ENCODE data around the gene UXS1. TPM values are rescaled to one million over a fixed set of nuclear protein-coding genes. Genes with fewer than 3 reads are reported as not detected.

Gene UXS1
- polyA plus RNA-seq, 1 donor = 73.5 TPM

GRCh38 chr2:106161938-106162820, 31.9 kb downstream of the UXS1 start:
- DNase-seq = no peak

- no peak for DNase-seq
These were observed 32.8 kb downstream of the UXS1 start for GRCh38 chr2:106161341-106161740.

DNA sequence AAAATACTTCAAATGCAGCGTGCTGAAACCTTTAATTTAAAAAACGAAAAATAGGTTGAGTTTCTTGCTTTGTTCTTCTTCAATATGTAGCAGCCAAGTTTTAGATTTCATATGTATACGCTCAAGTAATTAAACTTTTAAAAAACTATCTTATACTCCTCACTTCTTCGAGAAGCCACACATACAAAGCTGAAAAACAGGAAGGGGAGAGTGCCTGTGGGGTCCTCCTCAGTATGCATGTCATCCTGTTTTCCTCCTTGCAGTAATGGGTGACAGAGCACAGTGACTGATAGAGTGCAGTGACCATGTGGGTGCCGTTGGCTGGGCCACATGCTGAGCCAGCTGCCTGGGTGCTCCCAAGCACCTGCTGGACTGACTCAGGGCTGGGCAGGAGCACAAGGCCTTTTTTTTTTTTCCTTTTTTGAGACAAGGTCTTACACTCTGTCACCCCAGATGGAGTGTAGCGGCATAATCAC, 33.3 kb downstream of the UXS1 start:
- no peak for DNase-seq

DNA sequence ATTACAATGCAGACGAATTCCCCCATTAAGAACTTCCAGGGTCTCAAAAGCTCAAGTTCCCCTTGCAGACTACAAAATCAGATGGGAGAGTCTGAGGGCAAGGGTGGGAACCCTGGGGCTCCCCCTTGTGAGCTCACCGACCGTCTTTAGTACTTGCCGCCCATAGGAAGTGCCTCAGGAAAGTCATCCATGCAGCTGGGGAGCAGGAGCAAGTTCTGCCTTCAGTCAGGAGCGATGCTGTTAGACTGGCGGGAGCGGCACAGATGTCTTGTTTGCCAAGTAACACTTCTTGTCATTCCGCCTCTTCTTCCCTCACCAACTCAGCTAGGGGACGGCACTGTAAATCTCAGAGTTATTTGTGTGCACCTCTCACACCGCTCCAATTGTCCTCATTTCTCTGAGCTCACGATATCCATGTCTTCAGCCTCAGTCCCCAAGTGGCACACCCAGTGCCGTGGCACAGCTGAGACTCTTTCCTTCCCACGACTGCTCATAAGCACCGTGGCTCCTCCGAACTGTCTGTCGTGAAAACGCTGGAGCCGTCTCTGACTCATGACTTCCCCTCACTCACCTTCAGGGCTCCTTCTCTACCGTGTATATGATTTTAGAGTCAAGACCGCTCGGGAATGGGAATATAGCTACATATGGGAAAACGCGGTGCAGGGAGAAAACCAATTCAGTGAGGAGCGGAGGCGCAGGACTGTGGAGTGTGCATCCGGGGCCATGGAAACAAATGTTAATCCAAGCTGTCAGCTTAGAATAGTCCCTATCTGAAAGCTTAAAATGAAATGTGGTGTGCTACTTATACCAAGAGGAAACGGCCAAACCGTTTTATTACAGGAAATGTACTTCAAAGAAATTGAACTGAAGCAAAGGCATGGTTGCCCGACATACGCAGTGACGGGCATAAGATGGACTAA, 34.0 kb downstream of the UXS1 start:
- no peak for DNase-seq

GRCh38 chr2:106158871-106159270, 35.2 kb downstream of the UXS1 start:
- no peak for DNase-seq

DNA sequence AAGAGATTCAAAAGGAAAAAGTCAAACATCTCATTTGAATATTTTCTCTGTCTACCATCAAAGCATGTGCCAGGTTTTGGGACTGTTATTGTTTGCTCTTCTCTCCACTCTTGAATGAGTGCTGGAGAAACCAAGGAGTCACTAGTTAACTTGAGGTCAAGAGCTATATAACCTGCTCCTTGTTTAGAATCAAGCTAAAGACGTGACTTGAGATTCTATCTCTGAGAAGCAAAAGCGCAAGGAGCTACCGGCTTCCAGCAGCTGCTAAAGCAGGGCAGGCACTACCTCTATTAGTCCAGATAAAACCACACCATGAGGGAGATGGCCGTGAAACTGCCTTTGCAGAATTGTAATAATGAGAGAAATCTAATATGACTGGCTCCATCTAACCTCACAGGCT, 36.0 kb downstream of the UXS1 start:
- DNase-seq = no peak

GRCh38 chr2:106157416-106157815, 36.7 kb downstream of the UXS1 start:
- DNase-seq = no peak

GRCh38 chr2:106156305-106157296, 37.5 kb downstream of the UXS1 start:
- no peak for DNase-seq

DNA sequence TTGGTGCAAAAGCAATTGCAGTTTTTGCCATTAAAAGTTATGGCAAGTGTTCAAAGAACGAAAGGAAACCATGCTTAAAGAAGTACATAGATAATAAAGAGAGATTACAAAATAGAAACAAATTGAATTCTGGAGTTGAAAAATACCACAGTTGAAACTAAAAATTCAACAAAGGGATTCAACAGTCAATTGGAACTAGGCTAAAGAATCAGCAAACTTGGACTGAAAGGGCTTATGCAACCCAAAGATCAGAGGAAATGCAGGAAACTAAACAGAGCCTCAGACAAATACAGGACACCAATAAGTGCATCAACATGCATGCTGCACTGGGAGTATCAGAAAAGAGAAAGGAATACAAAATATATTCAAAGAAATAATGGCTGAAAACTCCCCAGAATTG, 40.3 kb downstream of the UXS1 start:
- no peak for DNase-seq

GRCh38 chr2:106147665-106148064, 46.4 kb downstream of the UXS1 start:
- no peak for DNase-seq

DNA sequence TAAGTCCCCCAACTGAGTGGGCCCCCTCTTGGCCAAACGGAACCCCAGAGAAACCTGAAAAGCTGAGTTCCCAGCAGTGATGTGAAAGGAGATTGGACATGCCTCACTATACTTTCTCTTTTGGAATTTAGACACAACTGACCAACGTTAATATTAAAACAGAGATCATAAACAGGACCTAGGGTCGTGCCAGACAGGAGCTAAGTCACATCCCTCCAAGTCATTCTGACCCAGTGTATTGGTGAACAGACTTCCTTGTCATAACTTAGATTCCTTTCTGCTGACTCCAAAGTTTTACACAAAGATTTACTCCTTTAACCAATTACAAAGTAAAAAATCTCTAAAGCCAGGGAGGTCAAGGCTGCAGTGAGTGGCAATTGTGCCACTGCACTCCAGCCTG, 46.9 kb downstream of the UXS1 start:
- no peak for DNase-seq

DNA sequence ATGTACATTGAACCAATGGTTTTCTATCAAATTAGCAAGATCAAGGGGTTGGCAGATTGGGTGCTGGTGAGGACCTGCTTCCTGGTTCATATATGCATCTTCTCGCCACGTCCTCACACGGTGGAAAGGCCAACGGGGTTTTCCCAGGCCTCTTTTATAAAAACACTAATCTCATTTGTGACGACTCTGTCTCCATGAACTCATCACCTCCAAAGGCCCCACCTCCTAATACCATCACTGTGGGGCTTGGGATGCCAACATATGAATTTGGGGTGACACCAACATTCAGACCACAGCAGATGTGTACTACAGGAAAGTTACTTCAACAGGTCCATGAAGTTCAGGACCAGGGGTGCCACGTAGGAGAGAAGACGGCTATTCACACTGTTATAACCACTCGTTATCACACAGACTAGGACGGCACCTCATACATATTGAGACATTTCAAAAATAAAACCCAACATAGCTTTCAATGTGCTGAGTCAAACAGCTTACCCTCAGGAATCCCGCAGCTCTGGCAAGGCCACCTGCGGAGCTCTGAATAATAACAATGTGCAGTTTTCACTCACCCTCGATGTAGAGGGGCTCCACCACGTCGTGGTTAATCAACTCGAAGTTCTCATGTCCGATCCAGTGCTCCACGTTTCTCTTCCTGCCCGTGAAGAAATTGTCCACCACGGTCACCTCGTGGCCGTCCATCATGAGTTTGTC, 49.3 kb downstream of the UXS1 start:
- DNase-seq = no peak

GRCh38 chr2:106143495-106144215, 50.4 kb downstream of the UXS1 start:
- no peak for DNase-seq

DNA sequence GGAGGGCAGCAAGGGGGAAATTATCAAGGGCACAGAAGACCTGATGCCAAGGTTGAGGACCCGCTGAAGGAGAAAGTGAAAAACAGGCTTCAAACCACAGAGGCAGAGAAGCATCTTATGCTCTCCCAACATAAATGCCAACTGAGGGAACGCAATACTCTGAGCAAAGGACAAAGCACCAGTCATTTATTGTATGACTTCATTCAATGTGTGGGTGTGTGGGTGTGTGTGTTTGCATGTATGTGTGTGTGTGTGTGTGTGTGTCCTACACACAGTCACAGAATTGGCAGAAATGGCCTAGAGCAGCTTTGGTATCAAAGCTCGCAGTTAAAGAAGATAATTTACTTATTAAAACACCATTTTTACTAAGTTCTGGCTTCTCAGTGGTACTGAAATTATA, 51.4 kb downstream of the UXS1 start:
- no peak for DNase-seq

DNA sequence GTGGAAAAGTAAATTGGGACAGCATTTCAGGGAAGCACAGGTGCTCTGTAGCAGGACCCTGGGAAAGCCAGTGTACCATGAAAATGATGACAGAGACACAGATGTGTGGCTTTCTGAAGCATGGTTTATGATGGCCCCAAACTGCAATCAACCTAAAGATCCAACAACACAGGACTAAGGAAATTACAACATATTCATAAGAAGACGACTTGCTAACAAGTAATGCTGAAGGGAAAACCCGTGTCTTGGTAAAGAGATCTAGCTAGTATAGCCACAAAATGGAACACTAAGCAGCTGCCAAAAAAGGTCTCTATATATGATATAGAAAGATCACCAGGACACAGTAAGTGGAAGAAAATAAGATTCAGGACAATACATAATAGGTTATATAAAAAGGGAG, 53.2 kb downstream of the UXS1 start:
- no peak for DNase-seq

DNA sequence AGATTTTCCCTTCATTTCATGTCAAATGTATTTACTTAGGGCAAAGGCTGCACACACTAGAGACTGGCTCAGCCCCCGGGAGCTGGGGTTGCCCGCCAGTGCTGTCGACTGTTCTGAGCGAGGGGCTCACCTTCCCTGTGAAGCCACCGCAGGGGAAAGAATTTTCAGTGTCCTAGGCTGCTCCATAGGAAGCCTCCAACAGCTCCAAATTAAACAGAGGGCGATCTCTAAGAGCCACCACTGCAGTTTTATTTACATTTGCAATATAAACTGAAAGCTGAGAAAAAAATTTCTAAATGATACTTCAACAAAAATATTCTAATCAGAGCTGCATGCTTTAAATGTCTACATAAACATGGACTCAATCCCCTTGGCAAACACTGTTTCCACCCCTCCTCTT, 54.0 kb downstream of the UXS1 start:
- no peak for DNase-seq

- no peak for DNase-seq
These were observed 54.7 kb downstream of the UXS1 start for GRCh38 chr2:106139238-106139935.

GRCh38 chr2:106138543-106139237, 55.4 kb downstream of the UXS1 start:
- no peak for DNase-seq

Measured in left kidney (tissue), 2 donors.